Mammary epithelial cell (primary cell): ENCODE data around the gene RTL5.
A peak's percentile ranks its signal among the peaks of the same experiment; 100 is the strongest.

ENCODE experiments used
- EZH2 ChIP-seq: IDR thresholded peaks from 2 replicates; pipeline ENCODE4 v1.6.1; 2012; ENCODE audit warnings: low read length, inconsistent platforms, borderline replicate concordance
- TF ChIP-seq, protein P1 (sequence below), 2 donors: IDR thresholded peaks in 1 of 2; conservative IDR thresholded peaks in 1 of 2; 2 replicates each; pipeline ENCODE4 v1.5.1; 2011 to 2012; ENCODE audit warnings: inconsistent platforms in 2 of 2, low read length in 2 of 2, mild to moderate bottlenecking in 2 of 2, control low read depth in 1 of 2, low read depth in 1 of 2; ENCODE audit not compliant: insufficient read depth in 1 of 2; ENCODE audit errors: extremely low read depth in 1 of 2

DNA sequence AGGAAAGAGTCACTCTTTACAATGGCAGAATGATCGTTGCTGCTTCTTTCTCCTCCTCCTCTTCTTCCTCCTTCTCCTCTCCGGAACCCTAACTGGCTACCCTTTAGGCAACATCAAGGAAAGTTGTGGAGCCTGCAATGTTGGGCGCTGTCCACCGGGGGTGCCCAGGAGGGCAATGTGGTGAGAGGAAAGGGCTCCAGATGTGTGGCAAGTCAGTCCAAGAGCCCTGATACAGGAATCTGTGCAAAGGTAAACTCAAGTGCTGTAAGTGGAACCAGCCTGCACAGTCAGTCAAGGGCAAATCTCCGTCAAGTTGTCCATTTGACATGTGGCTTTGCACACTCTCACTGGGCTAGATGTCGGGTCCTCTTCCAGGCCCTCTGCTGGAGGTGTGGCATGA is 2.8 kb downstream of the RTL5 start:
- no peak for TF ChIP-seq EZH2
- TF ChIP-seq, protein P1, sequence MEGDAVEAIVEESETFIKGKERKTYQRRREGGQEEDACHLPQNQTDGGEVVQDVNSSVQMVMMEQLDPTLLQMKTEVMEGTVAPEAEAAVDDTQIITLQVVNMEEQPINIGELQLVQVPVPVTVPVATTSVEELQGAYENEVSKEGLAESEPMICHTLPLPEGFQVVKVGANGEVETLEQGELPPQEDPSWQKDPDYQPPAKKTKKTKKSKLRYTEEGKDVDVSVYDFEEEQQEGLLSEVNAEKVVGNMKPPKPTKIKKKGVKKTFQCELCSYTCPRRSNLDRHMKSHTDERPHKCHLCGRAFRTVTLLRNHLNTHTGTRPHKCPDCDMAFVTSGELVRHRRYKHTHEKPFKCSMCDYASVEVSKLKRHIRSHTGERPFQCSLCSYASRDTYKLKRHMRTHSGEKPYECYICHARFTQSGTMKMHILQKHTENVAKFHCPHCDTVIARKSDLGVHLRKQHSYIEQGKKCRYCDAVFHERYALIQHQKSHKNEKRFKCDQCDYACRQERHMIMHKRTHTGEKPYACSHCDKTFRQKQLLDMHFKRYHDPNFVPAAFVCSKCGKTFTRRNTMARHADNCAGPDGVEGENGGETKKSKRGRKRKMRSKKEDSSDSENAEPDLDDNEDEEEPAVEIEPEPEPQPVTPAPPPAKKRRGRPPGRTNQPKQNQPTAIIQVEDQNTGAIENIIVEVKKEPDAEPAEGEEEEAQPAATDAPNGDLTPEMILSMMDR (conservative IDR thresholded peaks at IDR 0.05 in 1 of 2, IDR thresholded peaks at IDR 0.05 in 1 of 2; ENCODE audit: extremely low read depth in 1 of 2, insufficient read depth in 1 of 2, low read depth in 1 of 2, low read length in 2 of 2): peak in 1 of 2 donors; percentile 38
